NCI-H510A (cell line): ENCODE measurements around the gene GTF2A2.
"Not testable (repeated sequence)": the region's sequence is repeated elsewhere in the genome, so short reads cannot be mapped to it uniquely, and the experiment has no call there.

ENCODE experiments used
- DNase-seq: peaks from one replicate; lab custom pipeline; 2025; lab: John Stamatoyannopoulos, UW

The GTF2A2 gene

GRCh38 chr15:59674361-59674877, 17.1 kb upstream of the GTF2A2 start:
- DNase-seq: no peak

GRCh38 chr15:59668556-59668955, 11.2 kb upstream of the GTF2A2 start:
- no peak for DNase-seq

- DNase-seq: no peak
These were observed 4.9 kb upstream of the GTF2A2 start for GRCh38 chr15:59662260-59662659.

GRCh38 chr15:59659366-59659765, 2.1 kb upstream of the GTF2A2 start:
- DNase-seq: no peak

- no peak for DNase-seq
These were observed 365 bp upstream of the GTF2A2 start for GRCh38 chr15:59657635-59658125.

- no peak for DNase-seq
These were observed 3.3 kb downstream of the GTF2A2 start for GRCh38 chr15:59654046-59654445.

GRCh38 chr15:59649603-59650002, 7.7 kb downstream of the GTF2A2 start:
- no peak for DNase-seq

- DNase-seq: no peak
These were observed 10.2 kb downstream of the GTF2A2 start for GRCh38 chr15:59647085-59647484.

GRCh38 chr15:59646277-59646676, 11.0 kb downstream of the GTF2A2 start:
- no peak for DNase-seq

- DNase-seq: not testable (repeated sequence)
These were observed 11.5 kb downstream of the GTF2A2 start for GRCh38 chr15:59645812-59646211.

- no peak for DNase-seq
These were observed 12.6 kb downstream of the GTF2A2 start for GRCh38 chr15:59644756-59645155.

- DNase-seq: no peak
These were observed 15.0 kb downstream of the GTF2A2 start for GRCh38 chr15:59642351-59642750.

- not testable (repeated sequence) for DNase-seq
These were observed 19.8 kb downstream of the GTF2A2 start for GRCh38 chr15:59637507-59637906.

GRCh38 chr15:59636184-59636583, 21.1 kb downstream of the GTF2A2 start:
- no peak for DNase-seq

- DNase-seq: no peak
These were observed 24.6 kb downstream of the GTF2A2 start for GRCh38 chr15:59632714-59633113.

GRCh38 chr15:59622289-59622688, 35.0 kb downstream of the GTF2A2 start:
- no peak for DNase-seq

- DNase-seq: no peak
These were observed 38.9 kb downstream of the GTF2A2 start for GRCh38 chr15:59618406-59618805.

- no peak for DNase-seq
These were observed 40.9 kb downstream of the GTF2A2 start for GRCh38 chr15:59616379-59616778.

GRCh38 chr15:59615661-59616060, 41.7 kb downstream of the GTF2A2 start:
- DNase-seq: no peak

GRCh38 chr15:59614153-59614552, 43.2 kb downstream of the GTF2A2 start:
- no peak for DNase-seq

- DNase-seq: no peak
These were observed 45.7 kb downstream of the GTF2A2 start, which contains the start of gene GCNT3 for GRCh38 chr15:59611276-59612260. Gene GCNT3 (plus strand): TSS chr15:59611783. CDS start chr15:59618239, 6,456 bp downstream.

GRCh38 chr15:59609730-59610712, 47.3 kb downstream of the GTF2A2 start:
- DNase-seq: no peak
